HG02763 (cell line): Measurements from ENCODE around the gene TPO.
"Not testable (repeated sequence)": the region's sequence is repeated elsewhere in the genome, so short reads cannot be mapped to it uniquely, and the experiment has no call there.

ENCODE experiments used
- ATAC-seq: cut with Tn5 transposase; IDR thresholded peaks from one replicate; pipeline ENCODE4 v1.9.1; 2021; ENCODE audit warnings: mild to moderate bottlenecking, moderate library complexity; ENCODE audit not compliant: unreplicated experiment

The TPO gene

DNA sequence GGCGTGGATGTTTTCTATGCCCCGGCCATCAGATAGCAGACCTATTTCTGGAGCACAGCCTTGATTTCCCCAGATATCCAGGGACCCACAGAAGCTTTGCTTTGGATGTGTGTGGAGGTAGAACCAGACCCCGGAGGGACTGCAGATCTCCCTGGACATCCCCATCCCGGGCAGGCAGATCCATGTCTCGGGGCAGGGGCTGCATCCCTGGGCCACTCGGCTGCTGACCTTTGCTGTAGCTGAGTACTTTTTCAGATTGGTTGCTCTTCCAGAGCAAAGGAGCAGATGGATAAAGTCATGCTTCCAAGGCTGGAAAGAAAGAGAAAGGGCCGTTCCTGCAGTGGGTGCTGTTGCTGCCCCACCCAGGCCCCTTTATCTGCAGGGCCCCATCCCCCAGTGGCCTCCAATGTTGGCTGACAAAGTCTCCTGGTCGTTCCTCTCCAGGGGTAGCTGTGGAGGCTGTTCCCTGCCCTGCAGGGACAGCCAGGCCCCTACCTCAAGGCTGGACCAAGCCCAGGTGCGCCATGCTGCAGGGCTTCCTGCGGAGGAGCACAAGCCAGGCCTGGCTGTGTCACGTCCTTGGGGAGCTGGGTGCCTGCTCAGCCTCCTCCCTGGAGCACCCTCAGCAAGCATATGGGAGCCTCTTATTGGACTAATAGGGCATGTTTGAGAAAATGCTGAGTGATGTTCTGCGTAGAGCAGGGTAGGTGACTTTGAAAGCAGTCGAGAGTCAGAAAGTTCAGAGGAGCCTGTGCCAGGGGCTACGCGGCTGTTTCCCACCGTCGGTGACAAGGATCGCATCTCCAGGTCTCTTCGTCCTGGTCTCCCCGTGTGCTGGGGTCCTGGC, 68.4 kb downstream of the TPO start:
- ATAC-seq = no peak

- ATAC-seq = no peak
Observed at GRCh38 chr2:1482253-1482675, 69.0 kb downstream of the TPO start.

- ATAC-seq = no peak
Observed at GRCh38 chr2:1482981-1483380, 69.7 kb downstream of the TPO start.

GRCh38 chr2:1483551-1483950, 70.3 kb downstream of the TPO start:
- ATAC-seq = no peak

GRCh38 chr2:1484131-1484884, 71.0 kb downstream of the TPO start:
- no peak for ATAC-seq

GRCh38 chr2:1486670-1487069, 73.4 kb downstream of the TPO start:
- ATAC-seq = no peak

- ATAC-seq = no peak
Observed at GRCh38 chr2:1487758-1488157, 74.5 kb downstream of the TPO start.

DNA sequence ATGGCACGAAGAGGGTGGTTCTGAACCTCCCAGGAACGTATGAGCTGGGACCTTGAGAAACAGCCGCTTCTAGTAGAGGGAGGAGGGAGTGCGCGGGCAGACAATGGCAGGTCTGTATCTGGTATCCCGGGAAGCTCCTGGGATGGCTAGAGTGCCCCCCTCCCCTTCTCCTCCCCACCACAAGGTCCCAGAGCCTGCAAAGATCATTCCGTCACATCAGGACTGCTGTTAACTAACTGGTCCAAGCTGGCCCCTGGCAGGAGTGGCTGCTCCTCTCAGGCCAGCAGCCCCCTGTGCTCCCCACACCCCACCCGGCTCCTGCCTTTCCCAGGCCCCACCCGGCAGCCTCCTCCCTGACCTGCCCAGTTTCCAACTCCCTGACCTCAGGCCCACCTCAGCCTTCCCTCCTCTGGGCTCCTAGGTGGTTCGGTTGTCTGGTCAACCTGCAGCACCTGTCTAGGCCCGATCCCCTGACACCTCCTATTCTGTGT, 75.0 kb downstream of the TPO start:
- ATAC-seq = no peak

- ATAC-seq = no peak
Observed at GRCh38 chr2:1488851-1489250, 75.6 kb downstream of the TPO start.

DNA sequence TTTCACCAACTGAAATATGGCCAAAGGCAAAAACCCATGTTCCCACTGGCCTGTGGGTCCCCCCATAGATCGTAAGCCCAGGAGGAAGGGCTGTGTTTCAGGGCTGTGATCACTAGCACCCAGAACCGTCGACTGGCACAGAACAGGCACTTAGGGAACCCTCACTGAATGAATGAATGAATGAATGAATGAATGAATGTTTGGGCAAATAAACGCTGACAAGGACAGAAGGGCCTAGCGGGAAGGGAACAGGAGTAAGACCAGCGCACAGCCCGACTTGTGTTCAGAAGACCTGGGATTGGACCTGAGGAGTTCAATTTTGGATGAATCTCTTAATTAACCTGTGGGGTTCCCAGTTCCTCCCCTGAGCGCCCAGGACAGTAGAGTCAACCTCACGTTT, 76.2 kb downstream of the TPO start:
- ATAC-seq = no peak

DNA sequence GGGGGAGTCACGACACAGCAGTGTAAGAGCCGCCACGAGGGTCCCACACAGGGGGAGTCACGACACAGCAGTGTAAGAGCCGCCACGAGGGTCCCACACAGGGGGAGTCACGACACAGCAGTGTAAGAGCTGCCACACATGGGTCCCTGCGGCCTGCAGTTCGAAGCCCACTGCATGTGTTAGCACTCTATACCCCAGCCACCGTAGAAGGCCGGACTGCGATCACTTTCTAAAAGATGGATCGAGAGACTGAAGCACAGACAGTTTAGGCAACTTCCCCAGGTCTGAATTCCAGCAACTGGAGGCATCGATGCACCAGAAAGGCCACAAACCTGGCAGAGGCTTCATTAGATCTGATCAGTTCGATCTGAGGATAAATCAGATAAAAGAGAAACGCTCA, 77.1 kb downstream of the TPO start:
- not testable (repeated sequence) for ATAC-seq

DNA sequence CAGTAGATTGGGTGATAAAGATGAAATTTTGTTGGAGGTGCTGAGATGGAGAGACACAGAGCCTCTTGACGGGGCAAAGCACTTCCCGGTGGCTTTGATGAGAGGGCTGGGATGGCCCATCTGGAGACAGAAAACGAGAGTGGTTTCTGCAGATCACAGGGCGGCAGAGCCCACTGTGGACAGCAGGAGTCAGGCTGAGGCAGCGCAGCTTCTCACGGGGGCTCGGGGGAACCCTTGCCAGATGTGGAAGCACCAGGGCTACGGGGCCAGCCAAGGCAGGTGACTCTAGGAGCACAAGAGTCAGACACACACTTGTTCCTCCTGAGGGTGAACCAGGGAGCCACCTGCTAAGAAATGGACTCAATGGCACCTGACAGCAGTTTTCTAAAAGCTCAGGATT, 78.5 kb downstream of the TPO start:
- no peak for ATAC-seq

GRCh38 chr2:1492231-1492630, 79.0 kb downstream of the TPO start:
- ATAC-seq = not testable (repeated sequence)

DNA sequence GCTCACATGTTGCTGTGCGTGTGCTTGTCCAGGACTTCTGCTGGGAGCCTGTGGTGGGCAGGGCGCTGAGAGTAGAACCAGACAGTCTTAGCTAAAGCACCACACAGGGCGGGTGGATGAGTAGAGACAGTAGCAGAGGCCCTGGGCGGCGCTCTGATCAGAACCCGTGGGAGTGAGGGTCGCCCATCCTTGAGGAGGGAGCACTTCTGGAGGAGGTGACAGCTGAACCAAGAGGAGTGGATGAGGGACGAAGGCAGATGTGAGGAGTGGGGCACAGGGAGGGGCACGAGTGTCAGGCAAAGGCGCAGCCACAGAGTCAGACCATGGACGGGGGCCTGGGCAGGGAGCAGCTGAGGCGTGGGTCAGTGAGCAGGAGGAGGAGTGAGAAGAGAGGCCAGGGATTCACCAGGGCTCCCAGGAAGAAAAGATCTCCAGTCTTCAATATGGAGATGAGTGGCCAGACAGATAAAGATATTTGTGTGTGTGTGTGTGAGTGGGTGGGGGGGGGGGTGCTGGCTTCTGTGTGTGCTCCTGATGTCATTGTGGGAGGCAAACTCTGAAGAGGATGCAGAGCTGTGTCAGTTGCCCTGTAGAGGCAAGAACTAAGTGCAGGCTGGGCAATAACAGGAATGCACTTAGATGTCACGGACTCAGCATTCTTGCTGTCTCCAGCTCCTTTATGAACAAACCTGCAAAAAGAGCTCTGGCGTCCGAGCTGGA, 79.6 kb downstream of the TPO start:
- no peak for ATAC-seq

- ATAC-seq = no peak
Observed at GRCh38 chr2:1493431-1494126, 80.3 kb downstream of the TPO start.

DNA sequence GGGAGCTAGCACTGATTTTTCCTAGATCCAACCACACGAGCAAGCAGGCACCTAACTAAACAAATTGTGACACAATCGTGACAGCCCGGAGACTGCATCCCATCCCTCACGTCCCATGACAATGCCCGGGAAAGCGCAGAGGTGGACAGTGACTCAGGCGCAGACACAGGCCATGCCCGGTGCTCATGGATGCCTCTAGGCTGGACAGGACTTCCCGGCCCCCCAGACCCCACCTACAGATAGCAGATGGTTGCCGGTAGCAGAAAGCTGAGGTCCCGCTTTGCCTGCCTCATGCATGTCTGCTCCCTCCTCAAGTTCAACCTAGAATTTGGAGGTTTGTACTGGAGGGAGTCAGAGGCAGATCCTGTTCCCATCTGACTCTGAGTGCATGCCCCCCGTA, 81.0 kb downstream of the TPO start:
- no peak for ATAC-seq

GRCh38 chr2:1494906-1495305, 81.6 kb downstream of the TPO start:
- no peak for ATAC-seq

GRCh38 chr2:1495676-1496358, 82.6 kb downstream of the TPO start:
- ATAC-seq = no peak

DNA sequence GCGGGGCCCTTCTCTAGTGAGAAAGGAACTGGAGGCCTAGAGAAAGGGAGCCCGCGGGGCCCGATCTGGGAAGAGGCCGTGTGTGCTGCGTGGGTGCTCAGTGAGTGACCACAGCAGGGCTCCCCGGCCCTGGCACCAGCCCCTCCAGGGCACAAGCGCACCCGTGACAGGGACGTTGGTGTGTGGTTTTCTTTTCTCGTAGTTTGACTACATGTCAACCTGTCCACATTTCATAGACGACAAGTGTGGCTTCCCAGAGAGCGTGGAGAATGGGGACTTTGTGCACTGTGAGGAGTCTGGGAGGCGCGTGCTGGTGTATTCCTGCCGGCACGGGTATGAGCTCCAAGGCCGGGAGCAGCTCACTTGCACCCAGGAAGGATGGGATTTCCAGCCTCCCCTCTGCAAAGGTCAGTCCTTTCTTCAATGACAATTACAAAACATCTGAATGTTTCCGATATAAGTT, 83.1 kb downstream of the TPO start:
- ATAC-seq = no peak

- no peak for ATAC-seq
Observed at GRCh38 chr2:1497122-1497611, 83.9 kb downstream of the TPO start.
